Suprapubic skin (tissue), 4 donors: ENCODE measurements around the gene RAB40B.

Source experiments
- CTCF ChIP-seq, 2 donors: fragments of 200-600 bp in 1 of 2; fragments of 450-650 bp in 1 of 2; sonication (generic) in 1 of 2; IDR thresholded peaks; one replicate each; pipeline ENCODE4 v1.5.1; 2016 to 2019; ENCODE audit warnings: antibody characterized with exemption in 2 of 2, mild to moderate bottlenecking in 1 of 2, moderate library complexity in 1 of 2
- POLR2A ChIP-seq, 2 donors: fragments of 450-650 bp; IDR thresholded peaks; one replicate each; pipeline ENCODE4 v1.6.1; 2017; ENCODE audit warnings: antibody characterized with exemption in 2 of 2, mild to moderate bottlenecking in 2 of 2, moderate library complexity in 2 of 2
- POLR2AphosphoS5 ChIP-seq, 3 donors: sonication (generic); formaldehyde crosslinking; IDR thresholded peaks; one replicate each; pipeline ENCODE4 v1.6.1; 2017; ENCODE audit warnings: antibody characterized with exemption in 3 of 3

DNA sequence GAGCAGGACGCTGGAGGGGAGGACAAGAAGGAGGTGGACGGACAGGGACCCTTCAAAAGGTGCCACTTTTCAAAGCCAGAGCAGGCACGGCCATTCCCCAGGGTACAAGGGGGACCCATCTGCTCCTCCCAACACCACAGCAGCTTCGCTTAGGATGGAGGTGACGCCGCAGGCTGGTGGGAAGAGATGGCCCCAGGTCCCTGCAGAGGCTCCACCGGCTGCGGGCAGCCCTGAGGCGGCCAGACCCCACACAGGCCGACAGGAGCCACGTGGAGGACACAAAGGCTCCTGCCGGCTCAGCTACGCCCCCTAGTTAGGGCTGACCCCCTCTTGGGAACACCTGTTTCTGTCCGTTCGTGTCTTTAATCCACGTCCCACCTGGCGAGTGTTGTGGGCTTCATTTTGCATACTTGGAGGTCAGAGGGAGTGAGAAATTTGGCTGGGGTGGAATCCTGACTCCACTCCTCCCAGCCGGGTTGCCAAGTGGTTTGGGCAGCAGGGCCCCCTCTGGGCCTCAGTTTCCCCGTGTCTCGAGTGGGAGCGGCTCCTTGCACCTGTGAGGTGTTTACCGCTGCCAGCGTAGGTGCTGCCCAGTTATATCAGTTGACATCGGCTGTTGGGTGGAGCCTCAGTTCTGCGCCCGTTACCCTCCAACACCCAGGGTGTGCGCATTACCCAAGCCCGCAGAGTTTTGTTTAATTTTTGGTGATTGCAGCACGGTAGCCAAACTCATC is 12.2 kb upstream of the RAB40B start:
- TF ChIP-seq POLR2A (IDR thresholded peaks at IDR 0.05) (no peak), CTCF (IDR thresholded peaks at IDR 0.05) (no peak), POLR2AphosphoS5 (IDR thresholded peaks at IDR 0.05) (no peak)
